HepG2 (cell line): ENCODE measurements around the gene RASSF4. TPM values are rescaled to one million over a fixed set of nuclear protein-coding genes. Genes with fewer than 3 reads are reported as not detected.

Experiments used
- ATRX ChIP-seq: sonication (generic); formaldehyde crosslinking; IDR thresholded peaks from 2 replicates; pipeline ENCODE4 v1.4.0; 2020; ENCODE audit warnings: missing genetic modification reagents, borderline replicate concordance
- MXI1 ChIP-seq: IDR thresholded peaks from 3 replicates; pipeline ENCODE4 v1.6.1; 2012; ENCODE audit warnings: low read depth, low read length, inconsistent platforms, borderline replicate concordance
- NFYC ChIP-seq: IDR thresholded peaks from 2 replicates; pipeline ENCODE4 v1.6.1; 2016; ENCODE audit warnings: missing genetic modification reagents, missing compliant biosample characterization
- RFXAP ChIP-seq: sonication (generic); formaldehyde crosslinking; IDR thresholded peaks from 2 replicates; pipeline ENCODE4 v1.4.0; 2020; ENCODE audit warnings: missing genetic modification reagents, borderline replicate concordance
- SMYD3 ChIP-seq: sonication (generic); formaldehyde crosslinking; IDR thresholded peaks from 2 replicates; pipeline ENCODE4 v1.8.1; 2023; ENCODE audit warnings: mild to moderate bottlenecking, missing genetic modification reagents
- STAT5B ChIP-seq: sonication (generic); formaldehyde crosslinking; IDR thresholded peaks from 2 replicates; pipeline ENCODE4 v1.4.0; 2020; ENCODE audit warnings: missing genetic modification reagents
- ZBTB3 ChIP-seq: sonication (generic); formaldehyde crosslinking; IDR thresholded peaks from 2 replicates; pipeline ENCODE4 v1.4.0; 2020; ENCODE audit warnings: low read depth, mild to moderate bottlenecking, moderate library complexity, missing genetic modification reagents, borderline replicate concordance
- ZNF124 ChIP-seq: sonication (generic); formaldehyde crosslinking; IDR thresholded peaks from 2 replicates; pipeline ENCODE4 v1.4.0; 2020; ENCODE audit warnings: missing genetic modification reagents
- ZNF20 ChIP-seq: sonication (generic); formaldehyde crosslinking; IDR thresholded peaks from 2 replicates; pipeline ENCODE4 v1.4.0; 2020; ENCODE audit warnings: mild to moderate bottlenecking, moderate library complexity, missing genetic modification reagents
- ZNF569 ChIP-seq: sonication (generic); formaldehyde crosslinking; IDR thresholded peaks from 2 replicates; pipeline ENCODE4 v1.5.0; 2020; ENCODE audit warnings: mild to moderate bottlenecking, missing genetic modification reagents, moderate library complexity, borderline replicate concordance
- ZNF788 ChIP-seq: sonication (generic); formaldehyde crosslinking; IDR thresholded peaks from 2 replicates; pipeline ENCODE4 v1.5.0; 2020; ENCODE audit warnings: mild to moderate bottlenecking, missing genetic modification reagents, borderline replicate concordance
- ZZZ3 ChIP-seq: sonication (generic); formaldehyde crosslinking; IDR thresholded peaks from 2 replicates; pipeline ENCODE4 v1.4.0; 2020; ENCODE audit warnings: missing genetic modification reagents, mild to moderate bottlenecking, borderline replicate concordance
- polyA plus RNA-seq, 8 experiments: library from polyadenylated mRNA; depleted of rRNA in 3 of 8; stranded (reverse) in 7 of 8; unstranded in 1 of 8; fragments of >200 nt; fragmentation: Illumina TruSeq in 4 of 8; extraction: Trizol in 4 of 8; gene quantifications; 2 replicates each; pipeline versions ENCODE4 v1.2.1 to v1.2.3, GENCODE V29; 2011 to 2016; ENCODE audit warnings: low read depth in 4 of 8, missing spikeins in 1 of 8, mixed read lengths in 1 of 8; ENCODE audit not compliant: insufficient read depth in 1 of 8
- total RNA-seq, 5 experiments: library from RNA; depleted of rRNA; stranded (reverse); fragments of >200 nt; fragmentation: Illumina TruSeq; extraction: Trizol; gene quantifications; 2 replicates each; pipeline ENCODE4 v1.2.3, GENCODE V29; 2016; ENCODE audit warnings: low read depth in 1 of 5
- TF ChIP-seq, protein P1 (sequence below): IDR thresholded peaks from 2 replicates; pipeline ENCODE4 v1.4.0; 2020; ENCODE audit warnings: mild to moderate bottlenecking, missing genetic modification reagents

RASSF4 gene
- total and polyA plus RNA-seq, 2 of the 13 experiments (the other 11 are each of a cell fraction or from before 2014, with no cell fraction given) = 34.0 to 51.7 TPM

GRCh38 chr10:44966129-44966815 lies 6.7 kb downstream of the RASSF4 start (continued):
- TF ChIP-seq, protein P1, sequence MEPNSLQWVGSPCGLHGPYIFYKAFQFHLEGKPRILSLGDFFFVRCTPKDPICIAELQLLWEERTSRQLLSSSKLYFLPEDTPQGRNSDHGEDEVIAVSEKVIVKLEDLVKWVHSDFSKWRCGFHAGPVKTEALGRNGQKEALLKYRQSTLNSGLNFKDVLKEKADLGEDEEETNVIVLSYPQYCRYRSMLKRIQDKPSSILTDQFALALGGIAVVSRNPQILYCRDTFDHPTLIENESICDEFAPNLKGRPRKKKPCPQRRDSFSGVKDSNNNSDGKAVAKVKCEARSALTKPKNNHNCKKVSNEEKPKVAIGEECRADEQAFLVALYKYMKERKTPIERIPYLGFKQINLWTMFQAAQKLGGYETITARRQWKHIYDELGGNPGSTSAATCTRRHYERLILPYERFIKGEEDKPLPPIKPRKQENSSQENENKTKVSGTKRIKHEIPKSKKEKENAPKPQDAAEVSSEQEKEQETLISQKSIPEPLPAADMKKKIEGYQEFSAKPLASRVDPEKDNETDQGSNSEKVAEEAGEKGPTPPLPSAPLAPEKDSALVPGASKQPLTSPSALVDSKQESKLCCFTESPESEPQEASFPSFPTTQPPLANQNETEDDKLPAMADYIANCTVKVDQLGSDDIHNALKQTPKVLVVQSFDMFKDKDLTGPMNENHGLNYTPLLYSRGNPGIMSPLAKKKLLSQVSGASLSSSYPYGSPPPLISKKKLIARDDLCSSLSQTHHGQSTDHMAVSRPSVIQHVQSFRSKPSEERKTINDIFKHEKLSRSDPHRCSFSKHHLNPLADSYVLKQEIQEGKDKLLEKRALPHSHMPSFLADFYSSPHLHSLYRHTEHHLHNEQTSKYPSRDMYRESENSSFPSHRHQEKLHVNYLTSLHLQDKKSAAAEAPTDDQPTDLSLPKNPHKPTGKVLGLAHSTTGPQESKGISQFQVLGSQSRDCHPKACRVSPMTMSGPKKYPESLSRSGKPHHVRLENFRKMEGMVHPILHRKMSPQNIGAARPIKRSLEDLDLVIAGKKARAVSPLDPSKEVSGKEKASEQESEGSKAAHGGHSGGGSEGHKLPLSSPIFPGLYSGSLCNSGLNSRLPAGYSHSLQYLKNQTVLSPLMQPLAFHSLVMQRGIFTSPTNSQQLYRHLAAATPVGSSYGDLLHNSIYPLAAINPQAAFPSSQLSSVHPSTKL (CRISPR knock-in tag) = peak; percentile 51; the same call in 1 of the 2 replicates
- no peak for TF ChIP-seq STAT5B (CRISPR knock-in tag)
- no peak; the same call in 2 of the 3 replicates for TF ChIP-seq MXI1
- no peak for TF ChIP-seq ZBTB3 (CRISPR knock-in tag)
- TF ChIP-seq ZNF569 (CRISPR knock-in tag) = no peak
- TF ChIP-seq ZNF20 = no peak
- TF ChIP-seq SMYD3 (CRISPR knock-in tag) = no peak
- TF ChIP-seq ZNF124 (CRISPR knock-in tag) = no peak
- no peak for TF ChIP-seq NFYC (CRISPR knock-in tag)
- no peak for TF ChIP-seq ATRX
- no peak for TF ChIP-seq ZZZ3 (CRISPR knock-in tag)
- TF ChIP-seq RFXAP (CRISPR knock-in tag) = no peak
- no peak for TF ChIP-seq ZNF788 (CRISPR knock-in tag)
